Myocyte (in vitro differentiated cells): ENCODE results near the gene NPR2. TPM values are rescaled to one million over a fixed set of nuclear protein-coding genes. Genes with fewer than 3 reads are reported as not detected.

Experiments
- DNase-seq: peaks from one replicate; pipeline ENCODE4 v3.0.0-alpha.2; 2012; ENCODE audit warnings: low read depth
- polyA plus RNA-seq: library from polyadenylated mRNA; unstranded; fragments of >200 nt; gene quantifications from one replicate; pipeline ENCODE4 v1.2.1, GENCODE V29; 2012; ENCODE audit warnings: missing spikeins
- total RNA-seq: library from RNA; depleted of rRNA; stranded (reverse); fragments of >200 nt; gene quantifications from 2 replicates; pipeline ENCODE4 v1.2.3, GENCODE V29; 2014

The NPR2 gene
- 8.2 and 17.3 TPM in 2 replicates for total RNA-seq
- 36.6 TPM for polyA plus RNA-seq

DNA sequence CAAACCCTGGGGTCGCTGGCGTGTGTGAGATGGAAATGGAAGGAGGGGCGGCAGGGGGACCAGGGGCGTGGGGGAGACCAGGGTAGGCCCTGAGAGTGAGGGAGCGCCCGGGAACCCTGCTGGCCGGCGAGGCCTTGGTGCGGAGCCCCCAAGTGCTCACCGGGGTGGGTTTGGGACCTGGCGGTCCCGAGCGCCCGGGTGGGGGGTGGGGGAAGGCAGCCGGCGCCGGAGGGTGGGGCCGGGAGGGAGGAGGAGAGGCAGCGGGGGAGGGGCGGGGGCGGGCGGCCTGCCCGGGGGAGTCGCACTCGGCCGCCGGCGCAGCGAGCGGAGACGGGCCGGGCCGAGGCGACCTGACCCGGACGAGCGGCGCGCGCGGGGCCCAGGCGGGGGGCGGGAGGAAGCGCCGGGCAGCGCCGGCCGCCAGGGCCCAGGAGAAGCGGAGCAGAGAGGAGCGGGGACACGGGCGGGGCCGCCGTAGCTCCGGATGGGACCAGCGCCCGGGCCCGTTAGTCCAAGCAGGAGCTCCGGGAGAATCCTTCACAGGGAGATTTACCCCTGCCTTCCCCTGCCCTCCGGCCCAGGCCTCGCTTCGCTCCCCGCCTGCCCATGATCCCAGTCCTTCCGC lies at the start of gene NPR2:
Gene NPR2, plus strand, starts transcription at position 295 of the 625 bp plus-strand sequence. CDS start 818 bp downstream, outside the sequence.
- DNase-seq, result peak; percentile 58

DNA sequence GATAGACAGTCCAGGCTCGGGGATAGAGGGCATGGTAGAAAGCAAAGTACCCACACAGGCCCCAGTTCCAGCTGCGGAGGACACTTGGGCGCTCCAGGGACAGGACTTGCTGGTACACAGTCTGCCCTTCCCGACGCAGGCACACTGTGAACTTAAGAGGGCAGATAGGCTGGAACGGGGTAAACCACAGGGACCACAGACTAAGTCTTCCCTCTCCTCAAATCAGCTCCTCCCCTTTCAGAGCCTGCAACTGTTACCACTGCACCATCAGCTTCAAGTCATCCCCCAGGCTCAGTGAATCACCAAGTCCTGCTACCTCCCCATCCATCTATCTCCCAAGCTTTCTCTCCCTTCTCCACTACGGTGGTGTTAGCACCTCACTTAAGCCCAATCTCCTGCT lies 49.7 kb upstream of the NPR2 start:
- peak; percentile 87 for DNase-seq

DNA sequence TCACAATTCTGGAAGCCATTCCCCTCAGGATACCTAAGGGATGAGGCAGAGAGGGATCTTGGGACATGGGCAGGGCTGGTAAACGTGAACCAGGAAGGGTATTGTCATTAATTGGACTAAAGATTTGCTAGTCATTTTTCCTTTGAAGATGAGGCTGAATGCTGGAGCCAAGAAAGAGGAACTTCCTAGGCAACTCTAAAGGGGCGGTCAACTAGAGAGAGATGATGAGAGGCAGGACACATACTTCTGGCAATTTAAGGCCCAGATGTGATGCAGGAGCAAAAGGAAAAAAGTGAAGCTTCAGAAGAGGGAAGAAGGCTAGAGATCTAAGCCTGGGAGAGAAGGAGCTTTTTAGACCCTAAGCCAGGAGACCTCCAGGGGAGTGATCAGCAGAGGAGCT lies 47.9 kb upstream of the NPR2 start:
- no peak for DNase-seq

DNA sequence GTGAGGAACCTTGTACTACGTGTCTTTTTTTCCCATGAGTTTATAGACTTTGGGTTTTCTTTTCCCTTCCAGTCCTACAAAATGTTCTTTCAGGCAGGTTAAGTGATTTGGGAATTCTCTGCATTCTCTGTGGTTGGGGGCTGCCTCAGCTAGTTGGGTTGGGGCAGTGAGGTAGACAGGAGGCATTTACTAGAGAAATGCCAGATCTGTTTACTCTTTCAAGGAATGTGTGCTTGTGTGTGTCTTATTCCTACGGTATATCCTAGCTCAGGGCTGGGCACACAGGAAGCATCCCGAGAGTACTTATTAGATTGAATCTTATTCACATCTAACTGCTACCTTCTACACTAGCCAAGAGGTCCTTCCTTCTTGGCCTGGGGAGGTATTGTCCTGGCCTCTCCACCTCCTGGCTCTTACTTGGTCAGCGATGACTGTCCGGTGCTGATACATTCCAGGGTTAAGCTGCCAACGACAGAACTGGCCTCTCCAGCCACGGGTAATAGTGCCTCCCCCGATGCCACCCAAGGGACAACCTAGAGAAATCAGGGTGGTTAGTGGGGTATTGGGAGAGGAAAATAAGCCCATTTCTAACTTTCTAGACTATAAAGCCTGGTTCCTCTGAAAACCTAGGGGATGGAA lies 47.4 kb upstream of the NPR2 start:
- DNase-seq, result no peak

DNA sequence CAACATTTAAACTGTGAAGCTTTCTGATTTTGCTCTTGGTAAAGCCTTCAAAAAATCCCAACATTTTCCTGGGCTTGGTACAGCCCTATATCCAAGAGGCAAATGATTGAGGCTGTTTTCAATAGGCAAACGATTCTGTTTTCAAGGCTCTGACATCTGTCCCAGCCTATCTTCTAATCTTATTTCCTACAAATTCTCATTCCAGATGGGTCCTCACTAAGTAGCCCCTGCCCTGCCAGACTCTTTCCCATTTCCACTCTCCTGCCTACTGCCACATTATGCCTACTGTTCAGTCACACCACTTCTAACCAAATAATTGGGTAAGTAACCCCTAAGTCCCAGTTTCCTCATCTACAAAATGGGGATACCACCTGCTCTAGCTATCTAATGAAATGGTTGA lies 45.8 kb upstream of the NPR2 start:
- no peak for DNase-seq

DNA sequence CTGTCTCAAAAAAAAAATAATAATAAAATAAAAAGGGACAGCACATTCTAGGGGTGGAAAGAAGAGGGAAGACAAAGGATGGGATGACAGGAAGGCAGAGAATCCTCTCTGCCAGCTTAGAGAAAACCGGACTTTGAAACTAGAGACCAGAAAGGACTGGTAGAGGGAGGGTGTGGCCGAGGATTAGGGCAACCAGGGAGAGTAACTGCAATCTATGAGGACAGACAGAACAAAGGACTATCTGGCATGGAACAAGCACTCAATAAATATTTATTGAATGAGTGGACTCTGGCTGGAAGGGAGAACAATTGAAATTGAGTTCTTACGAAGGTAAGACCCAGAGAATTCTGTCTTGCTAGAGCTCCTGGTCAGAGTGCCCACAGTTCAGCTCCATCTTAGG lies 44.8 kb upstream of the NPR2 start:
- DNase-seq, result peak; percentile 17

DNA sequence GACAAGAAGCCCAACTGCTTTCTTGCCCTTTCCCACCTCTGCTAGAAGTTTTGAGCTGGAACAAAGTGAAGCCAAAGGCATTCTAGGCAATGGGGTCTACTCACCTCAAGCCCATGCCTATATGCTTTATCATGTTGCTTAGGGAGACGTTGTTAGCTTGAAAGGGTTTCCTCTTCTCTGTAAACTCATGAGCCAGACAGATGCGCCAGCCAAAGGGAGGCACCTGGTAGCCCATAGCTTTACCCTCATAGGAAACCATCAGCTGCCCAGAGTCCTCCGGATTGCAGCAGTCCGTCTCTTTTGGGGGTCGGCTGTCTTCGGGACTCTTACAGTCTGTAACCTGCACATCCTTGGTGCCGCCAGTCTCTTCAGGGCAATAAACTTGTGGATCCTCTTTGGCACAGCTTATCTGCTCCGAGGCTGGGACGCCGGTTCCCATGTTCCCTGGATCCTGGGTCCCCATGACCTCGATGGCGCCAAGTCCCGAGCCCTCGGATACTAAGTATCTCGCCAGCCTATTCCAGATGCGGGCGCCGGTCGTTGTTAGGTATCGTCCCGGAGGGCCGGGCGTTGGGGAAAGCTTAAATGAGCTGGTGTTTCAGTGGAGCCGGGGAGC lies 43.0 kb upstream of the NPR2 start:
- no peak for DNase-seq

DNA sequence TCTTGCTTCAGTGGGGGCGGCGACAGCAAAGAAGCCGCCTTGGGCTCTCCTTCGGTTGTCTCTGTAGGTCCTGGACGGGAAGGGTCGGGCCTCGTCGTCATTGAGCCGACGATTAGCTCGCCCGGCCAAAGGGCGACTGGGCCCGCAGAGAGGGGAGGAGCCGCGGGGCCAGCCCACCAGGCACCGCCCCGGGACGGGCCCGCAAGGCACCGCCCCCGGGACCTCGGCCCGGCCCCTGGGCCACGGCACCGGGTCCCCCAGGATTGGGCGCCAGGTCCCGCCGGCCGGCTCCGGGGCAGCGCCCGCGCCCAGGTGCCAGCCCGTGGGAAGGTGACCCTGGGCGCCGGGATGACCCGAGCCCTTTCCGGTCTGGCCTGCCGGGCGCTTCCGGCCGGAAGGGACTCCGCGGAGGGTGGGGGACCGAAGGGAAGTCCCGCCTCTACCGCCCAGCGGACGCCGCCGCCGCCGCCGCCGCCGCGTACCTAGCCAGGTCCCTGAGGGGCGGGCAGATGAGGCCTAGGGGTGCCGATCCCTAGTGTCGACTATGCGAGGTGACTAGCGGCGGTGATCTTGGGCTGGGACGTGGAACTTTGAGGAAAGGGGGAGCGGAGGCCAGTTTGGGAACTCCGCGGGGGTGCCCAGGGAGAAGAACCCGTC lies 42.4 kb upstream of the NPR2 start, which contains the start of the genes GBA2 and RGP1:
Gene GBA2, minus strand, starts transcription at position 371 of the 657 bp plus-strand sequence. CDS start 524 bp downstream, outside the sequence.
Gene RGP1, plus strand, starts transcription at position 430 of the 657 bp plus-strand sequence. CDS start 469 bp downstream, outside the sequence.
- DNase-seq, result peak; percentile 76

DNA sequence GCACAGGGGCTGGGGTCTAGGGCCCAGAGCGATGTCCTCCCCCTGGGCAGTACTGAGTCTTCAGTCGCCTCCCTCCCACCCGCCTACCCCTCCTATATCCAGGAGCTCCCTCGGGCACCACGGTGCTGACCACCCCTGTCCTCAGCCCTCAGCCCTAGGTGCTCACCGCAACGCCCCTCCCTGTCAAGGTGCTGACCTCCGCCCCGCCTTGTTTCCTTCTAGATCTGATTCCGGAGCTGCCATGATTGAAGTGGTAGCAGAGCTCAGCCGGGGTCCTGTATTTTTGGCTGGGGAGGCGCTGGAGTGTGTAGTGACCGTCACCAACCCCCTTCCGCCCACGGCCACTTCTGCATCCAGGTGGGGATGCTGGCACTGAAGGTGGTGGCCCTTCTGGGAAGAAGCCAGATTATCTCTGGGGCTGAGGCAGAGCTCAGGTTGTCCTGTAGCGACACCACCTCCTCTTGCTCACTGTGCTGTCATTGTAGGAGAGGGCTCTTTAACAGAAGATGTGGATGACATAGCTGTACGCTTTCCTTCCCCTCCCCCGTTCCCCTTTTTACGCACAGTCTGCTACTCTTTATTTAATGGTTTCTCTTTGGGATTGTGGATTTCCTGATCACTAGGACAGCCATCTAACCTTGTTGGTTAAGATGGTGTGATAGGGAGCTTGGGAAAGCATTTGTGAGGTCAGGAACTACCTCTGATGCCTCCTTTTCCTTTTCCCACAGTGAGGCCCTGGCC lies 41.7 kb upstream of the NPR2 start:
- DNase-seq, result no peak

DNA sequence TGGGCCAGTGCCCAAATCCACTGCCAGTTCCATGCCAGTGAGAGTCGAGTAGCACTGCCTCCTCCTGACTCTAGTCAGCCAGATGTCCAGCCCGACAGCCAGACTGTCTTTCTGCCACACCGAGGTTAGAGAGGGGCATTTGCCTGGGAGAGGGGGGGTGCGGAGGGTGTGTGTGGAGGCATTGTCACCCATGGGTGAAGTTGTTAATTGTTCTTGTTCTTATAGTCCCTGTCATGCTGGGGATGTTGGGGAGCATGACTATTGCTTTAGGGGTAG lies 41.2 kb upstream of the NPR2 start:
- peak; percentile 22 for DNase-seq

DNA sequence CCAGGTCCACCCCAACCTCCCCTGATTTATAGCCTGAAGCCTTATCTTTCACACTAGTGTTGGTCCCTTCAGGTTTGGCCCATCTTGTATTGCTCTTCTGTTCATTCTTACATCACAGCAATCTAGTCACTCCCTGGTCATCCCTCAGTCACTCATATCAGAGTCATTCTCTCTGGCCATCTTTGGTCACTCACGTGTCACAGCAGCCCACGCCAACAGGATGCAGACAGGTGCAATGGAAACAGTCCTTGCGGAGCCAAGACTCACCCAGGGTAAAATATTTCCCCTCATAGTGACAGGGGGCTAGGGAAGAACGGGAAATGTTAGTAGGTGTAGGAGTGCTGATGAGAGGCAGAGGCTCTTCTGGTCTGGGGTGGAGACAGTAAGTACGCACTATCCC lies 37.9 kb upstream of the NPR2 start:
- DNase-seq, result no peak

DNA sequence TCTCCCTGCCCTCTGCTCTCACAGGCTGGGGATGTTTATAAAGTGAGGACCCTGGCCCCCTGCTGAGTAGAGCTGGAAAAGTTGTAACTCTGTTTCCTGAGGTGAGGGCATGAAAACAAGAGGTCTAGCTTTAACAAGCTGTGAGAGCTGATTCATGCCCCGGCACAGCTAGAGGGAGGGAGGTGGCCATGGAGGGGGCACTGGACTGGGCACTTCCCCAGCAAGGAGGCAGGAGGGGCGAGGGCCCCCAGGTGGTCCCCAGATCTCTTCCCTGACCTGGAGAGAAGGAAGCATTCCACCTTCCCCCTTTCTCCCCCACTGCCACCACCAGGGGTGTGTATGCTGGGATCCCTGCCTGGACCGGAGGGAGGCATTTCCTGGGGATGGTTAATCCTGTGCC lies 37.1 kb upstream of the NPR2 start, which contains the start of gene MSMP:
Gene MSMP, minus strand, starts transcription at position 13 of the 400 bp plus-strand sequence. CDS start 147 bp downstream, outside the sequence.
- no peak for DNase-seq

DNA sequence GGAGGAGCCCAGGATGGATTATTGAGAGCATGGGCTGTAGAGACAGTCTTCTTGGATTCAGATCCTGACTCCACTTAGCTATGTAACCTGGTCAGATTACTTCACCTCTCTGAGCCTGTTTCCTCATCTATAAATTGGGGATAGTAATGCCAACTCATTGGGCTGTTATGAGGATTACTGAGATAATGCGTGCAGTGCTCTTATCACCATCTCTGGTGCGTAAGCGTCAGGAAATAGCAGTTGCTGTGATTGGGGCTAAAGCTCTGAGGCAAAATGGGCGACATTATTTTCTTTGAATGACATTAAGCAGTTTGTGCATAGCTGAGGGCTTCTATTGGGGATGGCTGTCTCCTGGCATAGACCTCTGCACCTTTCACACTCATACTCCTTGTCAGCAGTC lies 36.3 kb upstream of the NPR2 start:
- no peak for DNase-seq

DNA sequence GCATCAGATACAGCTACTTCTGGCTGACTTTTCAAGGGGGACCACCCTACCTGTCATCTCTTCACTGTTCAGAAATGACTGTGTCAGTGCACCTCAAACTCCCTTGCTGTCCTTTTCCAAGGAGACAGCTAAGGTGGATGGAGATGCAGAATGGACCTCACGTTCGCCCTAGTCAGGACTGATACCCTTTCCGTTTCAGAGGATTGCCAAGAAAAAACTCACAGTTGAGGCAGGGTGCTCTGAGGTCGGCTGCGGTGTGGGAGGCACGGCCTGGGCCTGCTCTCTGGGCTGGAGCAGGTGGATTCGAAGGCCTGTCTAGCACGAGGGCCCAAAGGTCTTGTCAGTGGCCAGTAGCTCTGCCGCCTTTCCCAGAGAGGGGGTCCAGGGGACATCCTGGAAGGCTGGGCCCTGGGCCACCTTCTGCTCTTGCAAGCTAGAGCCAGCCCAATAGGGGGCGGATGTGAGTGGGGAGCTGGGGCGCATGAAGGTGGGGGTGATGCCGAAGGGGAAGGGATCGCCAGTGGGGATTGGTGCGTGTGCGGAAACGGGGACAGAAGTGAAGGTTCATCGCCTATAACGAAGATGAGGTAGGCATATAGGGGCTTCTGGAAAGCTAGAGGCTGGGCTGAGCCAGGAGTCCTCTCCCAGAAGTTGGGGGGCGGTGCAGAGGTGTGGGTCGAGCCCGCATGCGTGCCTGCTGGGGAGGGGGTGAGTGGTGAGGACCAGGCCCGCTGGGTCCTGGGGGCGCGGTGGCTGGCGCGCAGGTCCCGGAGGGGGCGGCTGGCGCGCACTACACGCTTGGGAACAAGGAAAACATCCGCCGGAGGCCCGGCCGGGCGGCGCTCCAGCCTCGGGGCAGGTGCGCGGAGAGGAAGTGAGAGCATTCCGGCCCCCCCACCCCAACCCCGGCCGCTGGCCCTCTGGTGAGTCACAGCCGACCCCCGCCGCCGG lies 34.8 kb upstream of the NPR2 start:
- DNase-seq, result no peak

DNA sequence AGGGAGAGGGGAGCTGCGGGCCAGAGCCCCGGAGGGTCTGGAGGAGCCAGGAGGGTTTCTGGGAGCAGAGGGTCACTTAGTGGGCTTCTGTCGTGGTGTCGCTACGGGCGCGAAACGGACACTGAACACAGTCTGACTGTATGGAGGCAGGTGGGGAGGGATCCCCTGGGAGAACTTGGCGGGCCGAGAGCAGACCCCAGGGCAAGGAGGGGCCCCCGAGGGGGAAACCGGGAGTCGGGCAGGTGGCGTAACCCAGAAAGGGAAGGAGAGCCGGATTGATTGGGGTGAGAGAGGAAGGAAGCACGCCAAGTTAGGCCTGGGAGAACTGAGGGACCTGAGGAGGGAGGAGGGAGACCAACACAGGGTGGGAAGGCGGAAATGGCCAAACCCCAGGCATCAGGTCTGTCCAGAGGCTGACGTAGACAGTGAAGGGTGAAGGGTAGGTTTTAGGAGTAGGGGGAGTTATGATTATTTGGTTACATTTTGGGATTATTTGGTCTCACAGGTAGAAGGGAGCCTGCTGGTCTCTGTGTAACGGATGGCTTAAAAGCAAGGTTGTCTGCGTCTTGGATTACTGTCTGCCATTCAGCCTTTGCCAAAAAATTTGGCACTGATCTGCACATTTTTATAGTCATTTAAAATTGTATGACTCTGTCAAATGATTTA lies 34.0 kb upstream of the NPR2 start:
- no peak for DNase-seq

DNA sequence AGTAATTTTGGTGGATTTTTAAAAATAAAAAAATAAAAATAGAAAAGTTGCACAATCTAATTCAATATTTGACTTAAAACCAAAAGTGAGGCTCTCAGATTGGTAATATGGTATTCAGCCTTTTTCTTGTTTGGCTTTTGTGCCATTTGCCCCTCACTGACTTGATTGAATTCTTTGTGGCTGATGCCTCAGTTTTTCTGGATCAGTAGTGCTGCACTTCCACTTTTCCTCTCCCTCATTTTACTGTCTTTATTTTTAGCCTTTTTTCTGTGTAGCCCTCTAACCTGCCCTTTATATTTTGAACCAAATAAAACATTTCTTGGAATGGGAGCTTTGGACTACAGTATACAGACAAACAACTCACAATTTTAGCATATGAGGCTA lies 33.5 kb upstream of the NPR2 start:
- no peak for DNase-seq

DNA sequence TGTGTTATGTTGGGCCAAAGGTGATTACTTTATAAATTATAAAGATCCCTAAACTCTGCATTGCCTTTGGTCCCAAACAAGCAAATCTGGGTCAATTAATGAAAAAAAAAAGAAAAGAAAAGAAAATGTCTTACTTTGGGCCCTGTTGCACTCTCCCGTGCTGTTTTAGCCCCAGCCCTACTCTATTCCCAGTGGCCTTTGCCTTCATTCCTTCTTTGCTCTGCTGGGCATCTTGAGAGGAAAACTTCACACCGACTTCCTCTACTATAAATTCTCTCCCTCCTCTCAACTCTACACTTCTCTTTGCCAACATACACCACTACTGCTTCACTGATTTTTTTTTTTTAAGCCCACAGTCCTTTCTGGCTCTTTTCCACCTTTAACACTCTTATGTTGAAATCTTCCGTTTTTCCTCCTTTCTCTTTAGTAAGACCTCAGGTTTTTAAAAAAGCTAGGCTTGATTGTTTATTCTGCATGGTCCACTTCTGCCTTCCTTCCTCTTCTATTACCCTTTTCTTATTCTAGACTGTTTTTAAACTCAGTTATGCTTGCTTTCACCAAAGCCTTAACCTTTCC lies 32.8 kb upstream of the NPR2 start:
- DNase-seq, result no peak

DNA sequence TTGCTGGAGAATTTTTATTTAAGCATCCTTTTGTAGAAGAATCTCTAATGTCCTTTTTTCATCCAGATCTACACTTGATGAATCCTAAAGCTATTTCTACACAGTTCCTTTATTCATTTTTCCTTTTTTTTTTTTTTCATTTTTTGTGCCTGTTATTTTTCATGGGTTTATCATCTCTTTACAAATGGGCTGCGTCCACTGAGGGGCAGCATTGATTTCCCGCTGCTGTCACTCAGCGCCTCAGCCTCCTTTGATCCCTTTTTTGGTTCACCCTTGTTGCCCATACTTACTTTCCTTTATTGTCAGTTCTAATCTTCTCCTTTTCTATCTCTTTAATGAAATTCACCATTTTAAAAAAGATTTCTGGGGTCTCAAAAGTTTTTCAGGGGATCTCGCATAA lies 31.6 kb upstream of the NPR2 start:
- DNase-seq, result no peak

DNA sequence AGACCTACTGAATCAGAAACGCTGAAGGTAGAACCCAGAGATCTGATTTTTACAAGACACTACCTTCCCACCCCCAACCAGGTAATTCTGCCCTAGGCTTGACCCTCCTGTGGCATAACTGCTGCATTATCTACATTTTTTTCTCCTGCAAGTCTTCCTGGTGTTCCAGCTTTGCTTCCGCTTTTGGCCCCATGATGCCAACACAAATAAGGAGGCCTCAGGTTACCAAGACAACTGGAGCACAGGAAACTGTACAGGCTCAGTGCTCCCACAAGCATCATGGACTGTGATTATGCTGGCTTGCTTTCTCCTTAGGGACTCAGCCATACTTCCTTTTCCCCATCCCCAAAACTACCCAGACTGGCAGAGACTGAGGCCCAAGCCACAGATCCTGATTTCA lies 30.7 kb upstream of the NPR2 start:
- no peak for DNase-seq
